ENCODE data around the gene SLC6A8.
"Not testable (repeated sequence)": the region's sequence is repeated elsewhere in the genome, so short reads cannot be mapped to it uniquely, and the experiment has no call there.

Gene SLC6A8

GRCh38 chrX:153708415-153708814 lies 20.7 kb downstream of the SLC6A8 start:
- peak; percentile 68 for DNase-seq (ENCODE audit: low spot score)

- DNase-seq (ENCODE audit: low spot score) = no peak
These were observed 22.3 kb downstream of the SLC6A8 start for GRCh38 chrX:153709726-153710674.

- DNase-seq (ENCODE audit: low spot score) = no peak
These were observed 26.5 kb downstream of the SLC6A8 start for GRCh38 chrX:153714256-153714655.

GRCh38 chrX:153717445-153717844 lies 29.7 kb downstream of the SLC6A8 start:
- DNase-seq (ENCODE audit: low spot score) = no peak

GRCh38 chrX:153719238-153719637 lies 31.5 kb downstream of the SLC6A8 start:
- DNase-seq (ENCODE audit: low spot score) = no peak

- DNase-seq (ENCODE audit: low spot score) = no peak
These were observed 32.0 kb downstream of the SLC6A8 start for GRCh38 chrX:153719701-153720100.

GRCh38 chrX:153722704-153723350 lies 35.1 kb downstream of the SLC6A8 start:
- no peak for DNase-seq (ENCODE audit: low spot score)

- DNase-seq (ENCODE audit: low spot score) = peak; percentile 38
These were observed 35.9 kb downstream of the SLC6A8 start for GRCh38 chrX:153723351-153724251.

GRCh38 chrX:153724252-153725038 lies 36.7 kb downstream of the SLC6A8 start, which contains the start of the genes ABCD1 and BCAP31:
ABCD1 (plus strand) TSS chrX:153724856; CDS start chrX:153725267, 411 bp downstream.
BCAP31 (minus strand) TSS chrX:153724387; CDS start chrX:153723244, 1,143 bp downstream.
- peak; percentile 92 for DNase-seq (ENCODE audit: low spot score)

GRCh38 chrX:153725039-153725831 lies 37.5 kb downstream of the SLC6A8 start:
- DNase-seq (ENCODE audit: low spot score) = no peak

GRCh38 chrX:153725832-153726285 lies 38.1 kb downstream of the SLC6A8 start:
- DNase-seq (ENCODE audit: low spot score) = no peak

- DNase-seq (ENCODE audit: low spot score) = peak; percentile 71
These were observed 38.8 kb downstream of the SLC6A8 start for GRCh38 chrX:153726286-153727122.

GRCh38 chrX:153727123-153727931 lies 39.6 kb downstream of the SLC6A8 start:
- no peak for DNase-seq (ENCODE audit: low spot score)

- no peak for DNase-seq (ENCODE audit: low spot score)
These were observed 40.4 kb downstream of the SLC6A8 start for GRCh38 chrX:153728095-153728494.

- no peak for DNase-seq (ENCODE audit: low spot score)
These were observed 41.4 kb downstream of the SLC6A8 start for GRCh38 chrX:153728951-153729631.

- not testable (repeated sequence) for DNase-seq (ENCODE audit: low spot score)
These were observed 42.4 kb downstream of the SLC6A8 start for GRCh38 chrX:153730115-153730514.

GRCh38 chrX:153731117-153731844 lies 43.6 kb downstream of the SLC6A8 start:
- no peak for DNase-seq (ENCODE audit: low spot score)
